Fibroblast of gingiva (primary cell): ENCODE data around the gene SYCE3.
"Not testable (repeated sequence)": the region's sequence is repeated elsewhere in the genome, so short reads cannot be mapped to it uniquely, and the experiment has no call there.

Experiments used
- DNase-seq: peaks from one replicate; pipeline ENCODE4 v3.0.0-alpha.2; 2011; ENCODE audit warnings: low read depth

SYCE3 gene, protein sequence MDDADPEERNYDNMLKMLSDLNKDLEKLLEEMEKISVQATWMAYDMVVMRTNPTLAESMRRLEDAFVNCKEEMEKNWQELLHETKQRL

DNA sequence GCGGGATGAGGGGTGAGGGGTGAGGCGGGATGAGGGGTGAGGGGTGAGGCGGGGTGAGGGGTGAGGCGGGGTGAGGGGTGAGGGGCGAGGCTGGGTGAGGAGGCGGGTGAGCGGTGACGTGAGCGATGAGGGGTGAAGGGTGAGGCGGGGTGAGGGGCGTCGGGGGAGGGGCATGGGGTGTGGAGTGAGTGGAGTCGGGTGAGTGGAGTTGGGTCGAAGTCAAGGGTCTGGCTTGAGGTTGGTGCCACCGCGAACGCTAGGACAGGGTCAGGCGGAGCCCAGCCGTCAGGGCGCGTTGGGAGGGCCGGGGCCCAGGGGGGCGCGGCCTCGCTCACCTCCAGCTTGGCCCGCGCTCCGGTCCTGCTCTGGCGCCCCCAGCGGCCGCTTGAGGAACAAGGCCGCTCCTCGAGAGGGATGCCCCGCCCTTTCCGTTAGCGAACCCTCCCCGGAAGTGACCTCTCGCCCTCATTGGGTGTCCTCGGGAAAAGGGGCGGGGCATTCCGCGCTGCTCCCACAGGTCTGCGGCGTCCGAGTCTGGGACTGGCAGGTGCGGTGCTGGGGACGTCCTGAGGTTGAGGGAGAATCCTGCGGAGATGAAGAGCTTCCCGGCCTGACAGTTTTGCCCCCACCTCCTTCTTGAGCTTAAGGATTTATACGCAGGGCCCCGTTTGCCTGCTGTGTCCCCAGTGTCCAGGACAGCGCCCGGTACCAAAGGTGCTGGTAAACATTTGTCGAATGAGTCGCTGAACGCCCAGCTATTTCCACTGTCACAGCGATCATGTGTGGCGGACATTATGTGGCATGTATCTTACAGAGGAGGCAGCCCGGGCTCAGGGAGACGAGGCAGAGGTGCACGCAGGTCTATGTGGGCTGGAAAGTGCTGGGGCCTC, at the start of gene SYCE3:
TSS of gene SYCE3 (minus strand) at position 397 of the 890 bp plus-strand sequence. CDS start 6,514 bp downstream, outside the sequence.
- DNase-seq, result peak; percentile 79

DNA sequence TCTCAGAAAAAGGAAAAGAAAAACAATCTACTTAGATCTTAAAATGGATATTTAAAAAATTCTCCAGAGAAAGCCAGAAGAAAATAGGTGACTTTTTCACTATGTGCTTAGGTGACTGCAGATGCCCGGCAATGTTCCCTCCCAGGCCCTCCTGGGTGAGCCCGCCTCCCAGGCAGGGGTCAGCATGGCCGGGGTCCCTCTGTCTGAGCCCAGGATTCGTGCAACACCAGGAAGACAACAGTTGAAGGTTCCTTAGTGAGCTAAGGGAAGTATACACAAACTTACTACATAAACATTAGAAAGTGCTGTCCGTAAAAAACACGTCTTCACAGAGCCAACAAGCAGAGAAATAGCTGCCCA, 49.4 kb upstream of the SYCE3 start:
- no peak for DNase-seq

DNA sequence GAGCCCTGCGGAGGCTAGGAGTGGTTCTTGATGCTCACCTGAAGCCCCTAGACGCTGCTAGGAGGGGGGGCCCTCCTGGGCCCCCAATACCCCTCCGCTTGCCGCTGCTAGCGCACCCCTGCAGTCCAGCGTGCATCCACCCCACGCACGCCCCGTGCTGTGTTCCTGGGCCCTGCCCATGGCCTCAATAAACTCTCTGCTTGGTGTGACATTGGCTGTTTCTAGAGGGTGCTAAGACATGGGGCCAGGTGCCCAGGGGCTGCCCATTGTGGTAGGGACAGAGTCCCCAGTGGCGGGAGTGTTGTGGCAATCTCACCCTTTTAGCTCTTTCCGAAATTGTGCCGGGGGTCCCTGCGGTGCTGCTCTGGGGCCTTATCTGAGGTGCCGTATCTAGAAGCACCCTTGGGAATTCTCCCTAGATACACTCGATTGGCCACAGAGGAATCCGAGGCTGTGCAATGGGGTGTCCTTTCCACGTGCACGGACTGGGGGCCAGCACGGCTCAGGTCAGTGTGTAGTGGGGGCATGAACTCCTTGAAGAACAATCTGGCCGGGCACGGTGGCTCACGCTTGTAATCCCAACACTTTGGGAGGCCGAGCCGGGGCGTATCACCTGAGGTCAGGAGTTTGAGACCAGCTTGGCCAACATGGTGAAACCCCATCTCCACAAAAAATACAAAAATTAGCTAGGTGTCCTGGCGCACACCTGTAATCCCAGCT, 48.8 kb upstream of the SYCE3 start:
- no peak for DNase-seq

DNA sequence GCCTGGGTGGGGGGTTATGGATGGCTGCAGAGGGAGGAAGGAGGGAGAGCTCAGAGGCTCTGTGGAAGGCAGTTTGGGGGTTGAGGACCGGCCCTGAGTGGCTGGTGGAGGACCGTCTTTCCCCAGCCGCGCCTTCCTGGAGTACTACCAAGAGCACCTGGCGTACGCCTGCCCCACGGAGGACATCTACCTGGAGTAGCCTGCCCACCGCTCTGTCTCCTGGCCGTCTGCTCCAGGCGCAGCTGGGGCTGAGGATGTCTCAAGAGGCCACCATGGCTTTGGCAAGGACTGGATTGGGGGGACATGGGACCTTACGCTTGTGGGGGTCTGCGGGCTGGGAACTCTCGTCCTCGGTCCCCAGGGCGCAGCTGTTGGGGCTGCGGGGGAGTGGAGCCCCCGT, 47.9 kb upstream of the SYCE3 start:
- no peak for DNase-seq

DNA sequence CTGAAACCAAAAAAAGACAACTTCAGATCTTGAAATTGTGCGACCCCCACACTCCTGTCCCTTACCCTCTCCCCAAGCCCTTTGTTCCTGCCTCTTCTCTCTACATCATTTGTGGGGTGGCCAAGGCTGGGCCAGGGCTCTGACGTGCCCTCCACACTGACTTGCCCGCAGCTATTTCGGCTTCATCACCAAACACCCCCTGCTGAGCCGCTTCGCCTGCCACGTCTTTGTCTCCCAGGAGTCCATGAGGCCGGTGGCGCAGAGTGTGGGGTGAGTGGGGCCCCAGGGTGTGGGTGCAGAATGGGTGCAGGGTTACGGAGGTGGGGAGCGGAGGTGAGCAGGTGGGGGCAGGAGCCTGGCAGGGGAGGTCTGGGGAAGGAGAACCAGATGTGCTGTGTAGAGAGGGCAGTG, 47.3 kb upstream of the SYCE3 start:
- DNase-seq, result no peak

DNA sequence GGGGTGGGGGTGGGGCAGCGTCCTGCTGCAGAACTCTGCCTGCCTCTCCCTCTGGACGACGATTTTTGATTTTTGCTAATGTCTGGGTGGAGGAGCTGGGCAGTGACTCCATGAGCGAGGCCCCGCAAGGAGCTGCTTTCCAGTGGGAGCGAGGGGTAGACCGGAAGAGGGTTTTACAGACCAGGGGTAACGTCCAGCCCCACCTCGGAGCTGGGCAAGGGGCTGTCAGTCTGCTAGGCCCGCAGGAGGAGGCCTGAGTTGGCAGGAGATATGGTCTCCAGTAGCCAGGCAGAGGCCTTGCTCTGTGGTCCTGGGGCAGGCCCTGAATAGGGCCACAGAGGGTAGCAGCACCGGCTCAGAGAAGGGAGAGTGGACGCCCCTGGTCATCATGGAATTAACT, 46.9 kb upstream of the SYCE3 start:
- DNase-seq, result no peak

DNA sequence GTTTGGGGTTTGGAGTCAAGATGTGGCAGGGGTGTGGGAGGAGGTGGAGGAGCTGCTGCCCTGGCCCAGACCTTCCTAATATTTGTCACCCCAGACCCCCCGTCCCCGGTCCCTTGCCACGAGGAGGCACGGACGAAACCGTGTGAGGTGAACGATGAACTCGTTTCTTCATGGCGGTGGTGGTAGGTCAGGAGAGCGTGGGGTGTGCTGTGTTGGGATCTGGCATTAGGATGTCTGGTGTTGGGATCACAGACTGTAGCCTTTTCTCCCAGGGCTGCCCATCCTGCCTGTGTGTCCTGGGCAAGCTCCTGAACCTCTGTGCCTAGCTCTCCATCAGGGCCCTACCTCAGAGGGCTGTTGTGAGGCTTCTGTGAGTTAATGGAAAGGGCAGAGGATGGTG, 46.3 kb upstream of the SYCE3 start:
- DNase-seq, result no peak

DNA sequence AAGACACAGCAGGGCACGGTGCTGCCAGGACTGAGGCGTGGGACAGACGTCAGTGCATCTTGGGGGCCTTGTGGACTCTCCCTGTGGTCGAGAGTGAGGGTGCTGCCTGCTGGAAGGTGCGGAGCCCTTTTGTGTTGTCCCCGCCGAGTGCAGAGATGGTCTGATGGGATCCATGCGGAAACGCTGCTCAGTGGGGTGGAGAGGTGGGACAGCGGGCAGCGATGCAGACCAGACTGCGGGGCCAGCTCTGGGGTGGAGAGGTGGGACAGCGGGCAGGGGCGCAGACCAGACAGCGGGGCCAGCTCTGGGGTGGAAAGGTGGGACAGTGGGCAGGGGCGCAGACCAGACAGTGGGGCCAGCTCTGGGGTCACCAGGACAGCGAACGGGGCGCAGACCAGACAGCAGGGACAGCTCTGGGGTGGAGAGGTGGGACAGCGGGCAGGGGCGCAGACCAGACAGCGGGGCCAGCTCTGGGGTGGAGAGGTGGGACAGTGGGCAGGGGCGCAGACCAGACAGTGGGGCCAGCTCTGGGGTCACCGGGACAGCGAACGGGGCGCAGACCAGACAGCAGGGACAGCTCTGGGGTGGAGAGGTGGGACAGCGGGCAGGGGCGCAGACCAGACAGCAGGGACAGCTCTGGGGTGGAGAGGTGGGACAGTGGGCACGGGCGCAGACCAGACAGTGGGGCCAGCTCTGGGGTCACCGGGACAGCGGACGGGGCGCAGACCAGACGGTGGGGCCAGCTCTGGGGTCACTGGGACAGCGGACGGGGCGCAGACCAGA, 45.5 kb upstream of the SYCE3 start:
- not testable (repeated sequence) for DNase-seq

DNA sequence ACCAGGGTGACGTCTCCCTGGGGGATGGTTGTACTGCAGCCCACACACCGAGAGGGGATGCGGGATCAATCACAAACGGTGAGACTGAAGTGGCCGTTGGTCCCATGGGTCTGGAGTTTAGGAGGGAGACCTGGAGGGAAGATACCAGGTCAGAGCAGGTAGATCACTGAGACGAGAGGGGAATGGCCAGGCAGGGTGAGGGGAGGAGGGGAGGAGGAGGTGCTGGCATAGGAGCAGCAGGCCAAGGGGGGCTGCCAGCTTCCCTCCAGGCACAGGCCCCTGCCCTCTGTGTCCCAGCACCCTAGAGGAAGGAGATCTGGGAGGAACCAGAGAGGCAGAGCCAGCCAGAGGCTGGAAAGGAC, 44.9 kb upstream of the SYCE3 start:
- DNase-seq, result no peak

DNA sequence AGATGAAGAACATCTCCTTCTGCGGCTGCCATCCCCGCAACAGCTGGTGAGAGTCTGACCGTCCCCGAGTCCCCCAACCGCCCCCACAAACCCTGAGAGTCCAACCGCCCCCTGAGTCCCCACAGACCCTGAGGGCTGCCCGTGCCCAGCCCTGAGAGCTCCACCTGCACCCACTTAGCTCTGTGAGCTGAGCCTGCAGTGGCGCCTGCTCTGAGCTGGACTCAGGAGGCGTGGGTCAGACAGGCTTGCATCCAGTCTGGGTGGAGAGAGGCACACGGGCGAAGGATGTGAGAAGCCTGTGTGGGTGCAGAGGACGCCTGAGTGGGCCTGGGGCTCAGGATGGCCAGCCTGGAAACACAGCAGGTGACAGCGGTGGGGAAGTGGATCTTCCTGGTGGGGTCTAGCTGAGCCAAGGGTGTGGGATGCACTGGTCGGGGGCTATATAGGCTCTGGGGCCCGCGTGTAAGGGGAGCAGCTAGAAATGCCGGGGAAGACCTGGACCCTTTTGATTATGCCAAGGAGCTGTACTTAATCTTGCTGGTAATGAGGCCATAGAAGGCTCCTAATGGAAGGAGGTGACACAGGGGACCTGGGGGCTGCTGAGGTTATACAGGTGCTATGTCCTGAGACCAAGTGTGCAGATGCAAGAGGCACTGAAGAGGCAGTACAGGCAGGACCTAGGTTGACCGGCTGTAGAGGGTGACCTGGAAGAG, 44.4 kb upstream of the SYCE3 start:
- no peak for DNase-seq

DNA sequence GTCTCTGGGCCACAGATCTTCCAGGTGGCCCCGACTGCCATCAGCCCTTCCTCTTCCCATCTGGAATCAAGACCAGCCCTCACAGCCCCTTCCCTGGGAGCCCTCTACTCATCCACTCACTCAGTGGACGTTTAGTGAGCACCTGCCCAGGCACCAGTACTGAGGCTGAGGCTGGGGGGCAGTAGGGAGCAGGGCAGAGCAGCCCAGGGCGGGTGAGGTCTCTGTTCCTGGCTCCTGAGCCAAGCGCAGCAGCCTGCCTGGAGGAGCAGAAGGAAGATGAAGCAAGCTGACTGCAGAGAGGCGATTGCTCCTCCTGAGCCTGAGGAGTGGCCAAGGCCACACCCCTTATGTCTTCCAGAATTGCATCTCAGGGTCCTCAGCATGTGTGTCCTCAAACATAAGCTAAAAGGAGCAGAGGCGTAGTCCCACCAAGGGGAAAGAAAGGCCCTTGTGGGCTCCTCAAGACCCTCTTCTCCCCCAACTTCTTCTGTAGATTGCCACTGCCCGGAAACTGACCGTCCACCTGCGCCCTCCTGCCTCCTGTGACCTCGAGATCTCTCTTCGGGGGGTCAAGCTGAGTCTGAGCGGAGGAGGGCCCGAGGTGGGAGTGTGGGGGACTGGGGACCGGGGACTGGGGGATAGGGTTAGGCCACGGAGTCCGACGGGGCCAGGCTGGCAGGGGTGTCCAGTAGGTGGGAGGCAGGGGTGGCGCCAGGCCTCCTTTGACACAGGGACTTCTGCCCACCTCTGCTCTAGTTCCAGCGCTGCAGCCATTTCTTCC, 43.6 kb upstream of the SYCE3 start:
- no peak for DNase-seq

DNA sequence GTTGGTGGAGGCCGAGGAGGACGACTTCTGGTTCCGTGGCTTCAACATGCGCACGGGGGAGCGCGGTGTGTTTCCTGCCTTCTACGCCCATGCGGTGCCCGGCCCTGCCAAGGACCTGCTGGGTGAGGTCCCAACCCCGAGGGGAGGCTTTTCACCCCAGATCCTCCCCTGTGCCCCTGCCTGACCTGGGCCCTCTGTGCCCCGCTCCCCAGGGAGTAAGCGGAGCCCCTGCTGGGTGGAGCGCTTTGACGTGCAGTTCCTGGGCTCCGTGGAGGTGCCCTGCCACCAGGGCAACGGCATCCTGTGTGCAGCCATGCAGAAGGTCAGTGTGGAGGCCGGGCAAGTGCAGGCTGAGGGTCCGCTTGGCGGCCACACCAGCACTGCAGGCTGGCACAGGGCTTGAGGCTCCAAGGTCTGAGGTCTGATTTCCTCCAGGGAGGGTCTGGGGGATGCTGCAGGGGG, 42.9 kb upstream of the SYCE3 start:
- no peak for DNase-seq

DNA sequence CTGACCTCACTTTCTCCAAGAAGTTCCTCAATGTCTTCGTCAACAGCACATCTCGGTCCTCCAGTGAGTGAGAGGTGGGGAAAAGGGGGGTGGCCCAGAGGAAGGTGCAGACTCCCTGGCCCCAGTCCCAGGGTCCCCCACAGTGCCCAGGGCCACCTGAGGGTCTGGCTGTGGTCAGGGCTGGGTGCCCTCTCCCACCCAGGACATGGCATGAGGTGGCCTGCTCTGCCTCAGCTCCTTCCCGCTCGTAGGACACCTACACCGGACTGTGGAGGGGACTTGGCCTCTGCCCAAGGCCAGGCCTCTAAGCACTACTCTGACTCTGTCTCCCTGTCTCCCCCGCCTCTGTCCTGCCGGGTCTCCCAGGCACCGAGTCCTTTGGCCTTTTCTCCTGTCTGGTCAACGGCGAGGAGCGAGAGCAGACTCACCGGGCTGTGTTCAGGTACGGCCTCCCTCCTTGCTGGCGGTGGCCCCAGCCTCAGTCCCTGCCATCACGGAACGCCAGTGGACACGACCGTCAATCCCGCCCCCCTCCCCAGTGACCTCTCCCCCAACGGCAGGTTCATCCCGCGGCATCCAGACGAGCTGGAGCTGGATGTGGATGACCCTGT, 42.4 kb upstream of the SYCE3 start:
- no peak for DNase-seq

DNA sequence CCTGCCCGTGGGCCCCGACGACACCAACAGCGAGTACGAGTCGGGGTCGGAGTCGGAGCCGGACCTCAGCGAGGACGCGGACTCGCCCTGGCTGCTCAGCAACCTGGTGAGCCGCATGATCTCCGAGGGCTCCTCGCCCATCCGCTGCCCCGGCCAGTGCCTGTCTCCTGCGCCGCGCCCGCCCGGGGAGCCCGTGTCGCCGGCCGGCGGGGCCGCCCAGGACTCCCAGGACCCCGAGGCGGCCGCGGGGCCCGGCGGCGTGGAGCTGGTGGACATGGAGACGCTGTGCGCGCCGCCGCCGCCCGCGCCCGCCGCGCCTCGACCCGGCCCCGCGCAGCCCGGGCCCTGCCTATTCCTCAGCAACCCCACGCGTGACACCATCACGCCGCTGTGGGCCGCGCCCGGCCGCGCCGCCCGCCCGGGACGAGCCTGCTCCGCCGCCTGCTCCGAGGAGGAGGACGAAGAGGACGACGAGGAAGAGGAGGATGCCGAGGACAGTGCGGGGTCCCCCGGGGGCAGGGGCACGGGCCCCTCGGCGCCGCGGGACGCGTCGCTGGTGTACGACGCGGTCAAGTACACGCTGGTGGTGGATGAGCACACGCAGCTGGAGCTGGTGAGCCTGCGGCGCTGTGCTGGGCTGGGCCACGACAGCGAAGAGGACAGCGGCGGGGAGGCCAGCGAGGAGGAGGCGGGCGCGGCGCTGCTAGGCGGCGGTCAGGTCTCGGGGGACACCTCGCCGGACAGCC, 41.7 kb upstream of the SYCE3 start:
- no peak for DNase-seq

DNA sequence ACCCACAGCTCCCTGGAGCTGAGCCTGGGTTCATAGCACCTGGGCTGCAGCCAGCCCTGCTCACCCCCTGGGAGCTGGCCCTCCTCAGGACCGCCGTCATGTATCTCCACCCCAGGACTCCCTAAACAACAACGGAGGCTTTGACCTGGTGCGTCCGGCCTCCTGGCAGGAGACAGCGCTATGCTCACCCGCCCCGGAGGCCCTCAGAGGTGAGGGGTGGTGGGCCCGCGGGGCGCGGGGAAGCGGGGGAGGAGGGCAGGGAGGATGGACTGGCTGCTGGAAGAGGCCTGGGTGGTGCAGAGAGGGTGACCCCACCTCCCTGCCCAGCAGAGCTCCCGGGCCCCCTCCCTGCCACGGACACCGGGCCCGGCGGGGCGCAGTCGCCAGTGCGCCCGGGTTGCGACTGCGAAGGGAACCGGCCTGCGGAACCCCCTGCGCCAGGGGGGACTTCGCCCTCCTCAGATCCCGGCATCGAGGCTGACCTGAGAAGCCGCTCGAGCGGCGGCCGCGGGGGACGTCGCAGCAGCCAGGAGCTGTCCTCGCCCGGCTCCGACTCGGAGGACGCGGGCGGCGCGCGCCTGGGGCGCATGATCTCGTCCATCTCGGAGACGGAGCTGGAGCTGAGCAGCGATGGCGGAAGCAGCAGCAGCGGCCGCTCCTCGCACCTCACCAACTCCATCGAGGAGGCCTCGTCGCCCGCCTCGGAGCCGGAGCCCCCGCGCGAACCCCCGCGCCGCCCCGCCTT, 41.0 kb upstream of the SYCE3 start:
- no peak for DNase-seq

DNA sequence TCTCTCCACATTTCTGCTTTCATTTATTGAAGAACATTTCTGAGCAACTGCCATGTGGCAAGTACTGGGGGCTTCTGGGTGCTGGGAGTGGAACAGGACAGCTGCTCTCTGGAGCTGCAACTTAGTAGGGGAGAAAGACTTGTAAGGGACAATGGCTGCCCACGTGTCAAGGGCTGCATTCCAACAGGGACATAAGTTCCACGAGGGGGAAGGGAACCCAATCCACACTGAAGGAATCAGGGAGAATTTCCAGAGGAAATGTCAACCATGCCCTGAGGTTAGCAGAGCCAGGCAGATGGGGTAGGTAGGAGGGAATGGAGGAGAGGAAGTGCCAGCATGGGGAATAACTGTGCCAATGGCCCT, 39.6 kb upstream of the SYCE3 start:
- no peak for DNase-seq

DNA sequence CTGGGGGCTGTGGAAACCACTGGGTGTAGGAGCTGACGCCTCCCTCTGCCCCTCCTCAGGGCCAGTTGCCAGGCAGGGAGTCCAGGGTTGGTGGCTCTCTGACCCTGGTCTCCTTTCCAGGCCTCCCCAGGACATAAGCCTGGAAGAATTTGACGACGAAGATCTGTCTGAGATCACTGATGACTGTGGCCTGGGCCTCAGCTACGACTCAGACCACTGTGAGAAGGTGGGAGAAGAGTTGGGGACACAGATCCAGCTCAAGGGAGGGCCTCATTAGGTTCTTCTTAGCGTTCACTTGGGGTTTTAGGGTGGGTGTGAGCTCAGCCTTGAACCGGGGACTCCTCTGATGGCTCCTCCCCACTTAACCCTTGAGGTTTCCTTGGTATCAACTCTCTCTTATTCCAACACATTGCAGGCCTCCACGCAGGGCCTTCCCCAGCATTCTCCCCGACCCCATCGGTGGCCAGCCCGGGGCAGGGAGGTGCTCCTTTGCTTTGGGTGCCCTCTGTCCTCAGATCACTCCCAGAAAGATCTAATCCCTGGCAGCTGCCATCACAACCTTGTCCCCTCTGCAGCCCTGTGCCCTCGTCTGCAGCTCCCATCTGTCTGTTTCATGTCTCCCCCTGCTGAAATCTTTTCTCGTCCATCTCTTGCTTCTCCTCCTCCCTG, 39.1 kb upstream of the SYCE3 start:
- no peak for DNase-seq

DNA sequence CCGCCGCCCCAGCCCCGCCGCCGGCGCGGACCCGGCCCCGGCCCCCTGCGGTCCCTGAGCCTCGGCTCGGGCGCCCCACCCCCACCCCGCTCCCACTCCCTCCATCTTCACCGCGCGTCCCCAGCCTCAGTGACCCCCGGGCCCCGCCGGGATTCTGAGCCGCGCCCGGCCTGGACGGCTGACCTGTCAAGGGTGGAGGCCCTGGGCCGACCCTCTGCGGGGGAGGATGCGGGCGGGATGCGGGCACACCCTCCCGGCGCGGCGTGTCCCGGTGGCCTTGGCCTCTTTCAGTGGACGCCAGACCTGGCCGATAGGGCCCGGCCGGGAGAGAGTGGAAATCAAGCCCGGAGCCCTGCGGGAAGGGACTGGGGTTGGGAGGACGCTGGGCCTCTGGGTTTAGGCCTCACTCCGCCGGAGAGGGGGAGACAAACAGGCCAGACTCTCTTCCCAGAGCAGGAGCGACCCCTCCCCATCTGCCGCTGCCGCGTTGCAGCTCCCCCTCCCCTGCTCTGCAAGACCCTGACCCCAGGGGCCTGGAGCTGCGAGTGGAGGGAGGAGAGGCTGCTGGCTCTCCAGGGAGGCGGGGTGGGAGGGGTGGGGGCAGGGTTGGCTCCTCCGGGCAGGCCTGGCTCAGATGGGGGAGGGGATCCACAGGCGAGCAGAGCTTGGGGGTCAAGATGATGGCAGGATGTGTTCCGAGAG, 38.4 kb upstream of the SYCE3 start:
- no peak for DNase-seq
